SK-N-SH (cell line): ENCODE measurements around the gene COCH.

Source experiments
- CTCF ChIP-seq: fragments of 200-600 bp; sonication (generic); IDR thresholded peaks from 2 replicates; pipeline ENCODE4 v1.6.1; 2017; ENCODE audit warnings: antibody characterized with exemption, mild to moderate bottlenecking, moderate library complexity
- ELF1 ChIP-seq: IDR thresholded peaks from 2 replicates; pipeline ENCODE4 v1.4.0; 2012
- EP300 ChIP-seq, 2 experiments: IDR thresholded peaks; 2 replicates each; pipeline versions ENCODE4 v1.4.0 to v1.6.1; 2012; ENCODE audit warnings: borderline replicate concordance in 1 of 2, low read depth in 1 of 2, low read length in 1 of 2
- EZH2phosphoT487 ChIP-seq: fragments of 200-600 bp; sonication (generic); IDR thresholded peaks from 2 replicates; pipeline ENCODE4 v1.6.1; 2017; ENCODE audit warnings: low read depth, mixed run types, mild to moderate bottlenecking, antibody characterized with exemption, moderate library complexity, borderline replicate concordance
- GABPA ChIP-seq: IDR thresholded peaks from 2 replicates; pipeline ENCODE4 v1.4.0; 2012; ENCODE audit warnings: low read depth, mild to moderate bottlenecking
- POLR2AphosphoS5 ChIP-seq: IDR thresholded peaks from 2 replicates; pipeline ENCODE4 v1.6.1; 2012; ENCODE audit warnings: low read depth, low read length
- SMC3 ChIP-seq: IDR thresholded peaks from 2 replicates; pipeline ENCODE4 v1.6.1; 2012; ENCODE audit warnings: low read depth, low read length, improper control_type of control experiment
- USF1 ChIP-seq: IDR thresholded peaks from 2 replicates; pipeline ENCODE4 v1.4.0; 2012; ENCODE audit warnings: low read depth, borderline replicate concordance
- YY1 ChIP-seq: IDR thresholded peaks from 2 replicates; pipeline ENCODE4 v1.4.0; 2012; ENCODE audit warnings: low read depth, mild to moderate bottlenecking
- ZBTB33 ChIP-seq: IDR thresholded peaks from 2 replicates; pipeline ENCODE4 v1.4.0; 2012; ENCODE audit warnings: low read depth, borderline replicate concordance

- TF ChIP-seq SMC3 (no peak), CTCF (no peak), EZH2phosphoT487 (no peak), GABPA (no peak), EP300 (IDR thresholded peaks at IDR 0.05; ENCODE audit: borderline replicate concordance in 1 of 2, low read depth in 1 of 2, low read length in 1 of 2) (no peak), ZBTB33 (no peak), POLR2AphosphoS5 (no peak), YY1 (no peak), USF1 (no peak), ELF1 (no peak)
These were observed 50.9 kb downstream of the COCH start for GRCh38 chr14:30925254-30925653.
